ENCODE data around the gene STK32A.
A peak's percentile ranks its signal among the peaks of the same experiment; 100 is the strongest.

STK32A gene

DNA sequence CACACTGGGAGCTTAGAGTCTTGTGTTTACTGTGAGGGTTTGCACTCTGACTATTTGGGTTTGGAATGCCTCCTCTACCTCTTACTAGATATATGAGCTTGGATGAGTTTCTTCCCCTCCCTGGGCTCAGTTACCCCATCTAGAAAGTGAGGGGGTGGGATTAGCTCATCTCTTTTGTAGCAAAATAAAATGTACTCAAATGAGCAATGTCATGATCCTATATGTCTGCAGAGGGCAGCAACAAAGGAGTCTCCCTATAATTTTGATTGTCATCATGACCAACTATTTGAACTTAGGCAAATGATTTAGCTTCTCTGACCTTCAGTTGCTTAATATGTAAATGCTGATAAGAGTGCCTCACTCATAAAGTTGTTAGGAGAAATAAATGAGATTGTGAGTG lies 166.1 kb downstream of the STK32A start:
- no peak overlapping the region for H3K4me3 ChIP-seq (ENCODE audit: low read depth, low read length)
- DNase-seq (ENCODE audit: low read depth), result no peak
- TF ChIP-seq, protein P1, sequence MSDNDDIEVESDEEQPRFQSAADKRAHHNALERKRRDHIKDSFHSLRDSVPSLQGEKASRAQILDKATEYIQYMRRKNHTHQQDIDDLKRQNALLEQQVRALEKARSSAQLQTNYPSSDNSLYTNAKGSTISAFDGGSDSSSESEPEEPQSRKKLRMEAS (IDR thresholded peaks at IDR 0.05; ENCODE audit: low read depth, low read length), result no peak
- TF ChIP-seq POLR2A (IDR thresholded peaks at IDR 0.05; ENCODE audit: extremely low read depth, insufficient read length), result no peak
- TF ChIP-seq, protein P2, sequence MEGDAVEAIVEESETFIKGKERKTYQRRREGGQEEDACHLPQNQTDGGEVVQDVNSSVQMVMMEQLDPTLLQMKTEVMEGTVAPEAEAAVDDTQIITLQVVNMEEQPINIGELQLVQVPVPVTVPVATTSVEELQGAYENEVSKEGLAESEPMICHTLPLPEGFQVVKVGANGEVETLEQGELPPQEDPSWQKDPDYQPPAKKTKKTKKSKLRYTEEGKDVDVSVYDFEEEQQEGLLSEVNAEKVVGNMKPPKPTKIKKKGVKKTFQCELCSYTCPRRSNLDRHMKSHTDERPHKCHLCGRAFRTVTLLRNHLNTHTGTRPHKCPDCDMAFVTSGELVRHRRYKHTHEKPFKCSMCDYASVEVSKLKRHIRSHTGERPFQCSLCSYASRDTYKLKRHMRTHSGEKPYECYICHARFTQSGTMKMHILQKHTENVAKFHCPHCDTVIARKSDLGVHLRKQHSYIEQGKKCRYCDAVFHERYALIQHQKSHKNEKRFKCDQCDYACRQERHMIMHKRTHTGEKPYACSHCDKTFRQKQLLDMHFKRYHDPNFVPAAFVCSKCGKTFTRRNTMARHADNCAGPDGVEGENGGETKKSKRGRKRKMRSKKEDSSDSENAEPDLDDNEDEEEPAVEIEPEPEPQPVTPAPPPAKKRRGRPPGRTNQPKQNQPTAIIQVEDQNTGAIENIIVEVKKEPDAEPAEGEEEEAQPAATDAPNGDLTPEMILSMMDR (IDR thresholded peaks at IDR 0.05; ENCODE audit: low read depth, low read length), result no peak
- TF ChIP-seq MYC (IDR thresholded peaks at IDR 0.05; ENCODE audit: low read depth, low read length), result no peak

DNA sequence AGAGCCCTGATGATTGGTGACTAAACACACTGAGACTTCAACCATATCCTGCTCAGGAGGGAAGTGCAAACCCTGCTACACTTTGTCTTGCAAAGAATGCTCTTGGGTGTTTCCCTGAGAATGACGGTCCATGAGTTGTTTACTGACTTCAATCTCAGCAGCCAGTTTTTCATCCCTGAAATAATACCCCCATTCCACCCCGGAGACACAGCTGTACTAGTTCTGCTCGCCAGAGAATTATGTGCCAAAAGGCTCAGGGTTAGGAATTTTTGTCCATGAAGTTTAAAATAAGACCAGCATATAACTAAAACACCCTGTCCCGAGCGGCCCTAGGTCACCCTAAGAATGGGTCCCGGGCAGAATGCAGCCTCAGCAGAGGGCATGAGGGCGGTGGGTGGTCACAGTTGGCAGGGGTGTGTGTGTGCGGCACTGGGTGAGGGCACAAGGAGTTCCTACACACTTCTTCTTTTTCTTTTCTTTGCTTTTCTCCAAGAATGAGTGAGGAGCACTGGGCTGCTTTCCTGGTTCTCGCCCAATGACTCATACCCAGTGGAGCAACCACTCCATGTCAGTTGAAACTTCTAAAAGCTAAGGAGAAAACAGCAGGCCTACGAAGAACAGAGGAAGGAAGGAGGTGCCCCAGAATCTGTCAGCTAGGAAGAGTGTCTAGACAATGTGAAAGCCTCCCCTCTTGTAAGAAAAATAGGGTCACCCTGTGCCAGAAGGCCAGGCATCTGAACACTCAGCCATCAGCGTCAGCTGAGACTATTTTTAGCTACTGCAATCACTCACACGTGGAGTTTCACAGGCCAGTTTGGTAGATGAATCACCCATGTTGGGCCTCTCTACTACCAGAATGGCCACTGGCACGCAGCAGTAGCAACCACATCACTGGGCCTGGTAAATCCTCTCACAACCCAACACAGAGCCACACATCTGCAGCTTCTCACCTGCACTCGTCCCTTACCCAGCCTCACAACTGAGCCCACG lies 169.1 kb downstream of the STK32A start:
- no peak overlapping the region for H3K4me3 ChIP-seq (ENCODE audit: low read depth, low read length)
- TF ChIP-seq, protein P1 (IDR thresholded peaks at IDR 0.05; ENCODE audit: low read depth, low read length), result peak; percentile 66
- no peak for TF ChIP-seq MYC (IDR thresholded peaks at IDR 0.05; ENCODE audit: low read depth, low read length)
- peak; percentile 82 for DNase-seq (ENCODE audit: low read depth)

DNA sequence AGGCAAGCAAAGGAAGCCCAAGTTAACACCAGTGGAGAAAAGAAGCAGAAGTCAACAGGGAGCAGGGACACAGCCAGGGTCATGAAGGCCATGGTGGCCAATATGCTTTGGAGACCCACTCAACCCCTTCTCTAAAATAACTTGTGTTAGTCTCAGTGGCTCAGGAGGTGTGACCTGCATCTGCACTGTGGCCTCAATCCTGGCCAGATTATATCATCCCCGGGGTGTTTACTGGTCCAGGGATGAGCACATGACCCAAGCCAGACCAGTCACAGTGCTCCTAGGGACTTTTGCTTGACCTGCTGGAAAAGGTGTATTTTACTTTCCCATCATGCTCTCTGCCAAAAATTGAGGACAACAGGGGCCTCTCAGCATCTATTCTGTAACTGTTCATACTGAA lies 169.9 kb downstream of the STK32A start:
- no peak for DNase-seq (ENCODE audit: low read depth)
- H3K4me3 ChIP-seq (ENCODE audit: low read depth, low read length), result no peak overlapping the region

DNA sequence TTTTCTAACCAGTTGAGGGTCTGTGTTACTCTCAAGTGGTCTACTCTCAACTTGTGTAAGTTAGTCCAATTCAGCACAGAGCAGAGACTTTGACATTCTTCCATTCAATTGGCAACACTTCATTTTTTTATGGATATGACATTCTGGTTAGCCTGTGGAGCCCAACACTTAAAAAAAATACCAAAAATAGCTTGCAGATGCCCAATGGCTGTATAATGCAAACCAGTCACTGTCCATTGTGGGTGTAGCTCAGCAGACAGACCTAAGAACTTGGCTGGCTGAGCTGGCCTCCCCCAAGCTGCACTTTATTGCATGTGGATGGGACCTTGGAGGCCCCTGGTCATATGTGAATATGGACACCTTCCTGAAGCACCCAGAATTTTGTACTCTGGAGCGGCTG lies 171.8 kb downstream of the STK32A start:
- TF ChIP-seq, protein P2 (IDR thresholded peaks at IDR 0.05; ENCODE audit: low read depth, low read length), result no peak
- TF ChIP-seq MYC (IDR thresholded peaks at IDR 0.05; ENCODE audit: low read depth, low read length), result no peak
- TF ChIP-seq POLR2A (IDR thresholded peaks at IDR 0.05; ENCODE audit: extremely low read depth, insufficient read length), result no peak
- TF ChIP-seq, protein P1 (IDR thresholded peaks at IDR 0.05; ENCODE audit: low read depth, low read length), result no peak
- no peak for DNase-seq (ENCODE audit: low read depth)
- H3K4me3 ChIP-seq (ENCODE audit: low read depth, low read length), result no peak overlapping the region

More for the DNA sequence above, 169.9 kb downstream of the STK32A start:
- TF ChIP-seq, protein P2 (IDR thresholded peaks at IDR 0.05; ENCODE audit: low read depth, low read length), result no peak
- TF ChIP-seq, protein P1 (IDR thresholded peaks at IDR 0.05; ENCODE audit: low read depth, low read length), result no peak
- TF ChIP-seq MYC (IDR thresholded peaks at IDR 0.05; ENCODE audit: low read depth, low read length), result no peak
- TF ChIP-seq POLR2A (IDR thresholded peaks at IDR 0.05; ENCODE audit: extremely low read depth, insufficient read length), result no peak

DNA sequence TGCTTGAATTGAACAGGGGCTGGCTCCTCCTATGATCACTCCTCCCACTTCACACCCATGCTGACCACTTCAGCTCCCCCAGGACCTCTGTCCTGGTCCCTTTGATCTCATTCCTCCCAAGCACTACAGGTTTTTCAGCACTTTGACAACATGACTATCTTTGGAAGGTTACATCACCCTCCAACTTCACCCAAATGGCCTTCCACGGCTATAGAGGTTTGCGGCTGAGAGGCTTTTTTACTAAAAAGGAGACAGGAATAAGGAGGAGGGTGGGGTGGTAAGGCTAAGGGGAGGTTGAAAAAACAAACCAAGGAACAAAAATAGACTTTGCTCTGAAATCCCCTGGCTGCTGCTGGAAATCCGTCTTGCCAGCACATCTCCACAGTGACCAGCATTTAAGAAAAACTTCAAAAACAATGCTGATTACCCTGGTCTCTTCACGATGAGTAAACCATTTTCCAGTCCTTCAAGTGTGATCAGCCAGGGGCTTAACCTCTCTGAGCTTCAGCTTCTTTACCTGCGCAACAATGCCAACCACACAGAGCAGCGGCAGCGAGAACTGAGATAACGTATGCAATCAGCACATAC lies 172.4 kb downstream of the STK32A start:
- no peak overlapping the region for H3K4me3 ChIP-seq (ENCODE audit: low read depth, low read length)
- no peak for DNase-seq (ENCODE audit: low read depth)
- TF ChIP-seq, protein P2 (IDR thresholded peaks at IDR 0.05; ENCODE audit: low read depth, low read length), result no peak
- TF ChIP-seq POLR2A (IDR thresholded peaks at IDR 0.05; ENCODE audit: extremely low read depth, insufficient read length) (no peak), MYC (IDR thresholded peaks at IDR 0.05; ENCODE audit: low read depth, low read length) (no peak)
- TF ChIP-seq, protein P1 (IDR thresholded peaks at IDR 0.05; ENCODE audit: low read depth, low read length), result no peak

DNA sequence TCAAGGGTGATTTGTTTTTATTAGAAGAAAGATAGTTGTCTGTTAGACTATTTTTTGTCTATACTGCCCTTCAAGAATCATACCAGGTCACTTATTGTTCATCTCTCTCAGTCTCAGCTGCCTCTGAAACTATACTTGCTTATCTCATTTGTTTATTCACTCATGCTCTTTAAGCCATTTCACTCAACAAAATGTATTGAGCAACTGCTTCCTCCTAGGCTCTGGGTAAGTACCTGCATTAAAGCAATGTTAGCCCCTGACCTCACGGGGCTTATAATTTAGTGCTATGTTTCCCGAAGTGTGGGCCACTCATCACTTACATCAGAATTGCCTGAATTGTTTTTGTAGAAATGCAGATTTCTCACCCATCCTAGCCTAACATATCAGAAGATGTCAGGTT lies 174.2 kb downstream of the STK32A start:
- no peak for DNase-seq (ENCODE audit: low read depth)
- TF ChIP-seq, protein P2 (IDR thresholded peaks at IDR 0.05; ENCODE audit: low read depth, low read length), result no peak
- TF ChIP-seq, protein P1 (IDR thresholded peaks at IDR 0.05; ENCODE audit: low read depth, low read length), result no peak
- no peak for TF ChIP-seq MYC (IDR thresholded peaks at IDR 0.05; ENCODE audit: low read depth, low read length)
- no peak for TF ChIP-seq POLR2A (IDR thresholded peaks at IDR 0.05; ENCODE audit: extremely low read depth, insufficient read length)
- H3K4me3 ChIP-seq (ENCODE audit: low read depth, low read length), result no peak overlapping the region

Measured in NB4 (cell line).